ENCODE measurements around the gene MAD1L1.
"Not testable (repeated sequence)": the region's sequence is repeated elsewhere in the genome, so short reads cannot be mapped to it uniquely, and the experiment has no call there.

MAD1L1 gene

DNA sequence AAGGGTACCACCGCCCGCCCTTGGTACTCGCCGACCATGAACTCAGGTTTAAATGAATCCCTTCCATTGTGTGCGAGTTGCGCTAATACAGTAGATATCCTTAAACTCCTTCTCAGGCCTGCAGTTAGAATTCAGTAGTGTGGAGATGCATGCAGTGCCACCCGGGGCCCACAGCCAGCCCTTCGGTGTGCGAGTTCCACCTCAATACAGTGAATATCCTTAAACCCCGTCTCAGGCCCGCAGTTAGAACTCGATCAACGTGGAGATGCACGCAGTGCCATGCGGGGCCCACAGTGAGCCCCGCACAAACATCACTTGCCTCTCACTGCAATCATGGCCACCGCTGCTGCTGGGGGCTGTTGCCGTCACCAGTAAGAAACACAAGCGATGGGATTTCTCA is 261.9 kb downstream of the MAD1L1 start:
- H3K4me3 ChIP-seq (ENCODE audit: low read depth, low read length): no peak overlapping the region
- no peak for DNase-seq (ENCODE audit: low read depth, low spot score)
- TF ChIP-seq CTCF (IDR thresholded peaks at IDR 0.05; ENCODE audit: low read depth, low read length): no peak
- in situ Hi-C loops (cut with HindIII; ENCODE audit: low sequenced_read_pairs): no loop called here

DNA sequence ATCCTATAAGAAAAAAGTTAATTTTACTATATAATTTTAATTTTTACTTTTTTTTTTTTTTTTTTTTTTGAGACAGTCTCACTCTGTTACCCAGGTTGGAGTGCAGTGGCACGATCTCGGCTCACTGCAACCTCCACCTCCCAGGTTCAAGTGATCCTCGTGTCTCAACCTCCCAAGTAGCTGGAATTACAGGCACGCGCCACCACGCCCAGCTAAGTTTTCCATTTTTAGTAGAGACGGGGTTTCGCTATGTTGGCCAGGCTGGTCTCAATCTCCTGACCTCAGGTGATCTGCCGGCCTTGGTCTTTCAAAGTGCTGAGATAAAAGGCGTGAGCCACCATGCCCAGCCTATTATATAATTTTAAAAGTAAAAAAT is 262.5 kb downstream of the MAD1L1 start:
- DNase-seq (ENCODE audit: low read depth, low spot score); H3K4me3 ChIP-seq (ENCODE audit: low read depth, low read length); in situ Hi-C loops (cut with HindIII; ENCODE audit: low sequenced_read_pairs): not testable (repeated sequence)

GRCh38 chr7:1969459-1970284 is 263.1 kb downstream of the MAD1L1 start:
- no peak overlapping the region for H3K4me3 ChIP-seq (ENCODE audit: low read depth, low read length)
- in situ Hi-C loops (cut with HindIII; ENCODE audit: low sequenced_read_pairs): no loop called here
- no peak for TF ChIP-seq CTCF (IDR thresholded peaks at IDR 0.05; ENCODE audit: low read depth, low read length)
- DNase-seq (ENCODE audit: low read depth, low spot score): no peak

DNA sequence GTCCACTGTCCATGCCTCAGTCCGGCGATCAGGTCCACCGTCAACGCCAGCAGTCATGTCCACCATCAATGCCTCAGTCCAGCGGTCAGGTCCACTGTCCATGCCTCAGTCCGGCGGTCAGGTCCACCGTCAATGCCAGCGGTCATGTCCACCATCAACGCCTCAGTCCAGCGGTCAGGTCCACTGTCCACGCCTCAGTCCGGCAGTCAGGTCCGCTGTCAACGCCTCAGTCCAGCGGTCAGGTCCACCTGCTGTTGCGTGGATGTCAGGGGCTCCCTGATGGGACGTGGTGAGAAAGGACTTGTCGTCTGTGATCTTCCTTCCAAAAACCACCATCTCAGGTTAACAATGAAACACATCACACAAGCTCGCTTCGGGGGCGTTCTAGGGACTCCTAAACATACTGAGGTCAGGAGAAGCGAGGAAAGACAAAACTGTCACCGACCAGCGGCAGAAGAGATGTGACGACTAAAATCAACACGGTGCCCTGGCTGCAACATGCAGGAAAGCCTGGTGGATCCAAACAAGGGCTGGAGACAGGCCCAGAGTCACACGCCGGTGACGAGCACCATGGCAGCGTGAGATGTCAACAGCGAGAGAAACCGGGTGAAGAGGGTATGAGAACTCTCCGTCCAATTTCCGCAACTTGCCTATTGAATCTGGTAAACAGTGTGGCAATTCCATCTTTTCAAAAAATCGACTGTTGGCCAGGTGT is 264.2 kb downstream of the MAD1L1 start:
- no peak for TF ChIP-seq CTCF (IDR thresholded peaks at IDR 0.05; ENCODE audit: low read depth, low read length)
- no peak overlapping the region for H3K4me3 ChIP-seq (ENCODE audit: low read depth, low read length)
- no peak for DNase-seq (ENCODE audit: low read depth, low spot score)
- in situ Hi-C loops (cut with HindIII; ENCODE audit: low sequenced_read_pairs): no loop called here

DNA sequence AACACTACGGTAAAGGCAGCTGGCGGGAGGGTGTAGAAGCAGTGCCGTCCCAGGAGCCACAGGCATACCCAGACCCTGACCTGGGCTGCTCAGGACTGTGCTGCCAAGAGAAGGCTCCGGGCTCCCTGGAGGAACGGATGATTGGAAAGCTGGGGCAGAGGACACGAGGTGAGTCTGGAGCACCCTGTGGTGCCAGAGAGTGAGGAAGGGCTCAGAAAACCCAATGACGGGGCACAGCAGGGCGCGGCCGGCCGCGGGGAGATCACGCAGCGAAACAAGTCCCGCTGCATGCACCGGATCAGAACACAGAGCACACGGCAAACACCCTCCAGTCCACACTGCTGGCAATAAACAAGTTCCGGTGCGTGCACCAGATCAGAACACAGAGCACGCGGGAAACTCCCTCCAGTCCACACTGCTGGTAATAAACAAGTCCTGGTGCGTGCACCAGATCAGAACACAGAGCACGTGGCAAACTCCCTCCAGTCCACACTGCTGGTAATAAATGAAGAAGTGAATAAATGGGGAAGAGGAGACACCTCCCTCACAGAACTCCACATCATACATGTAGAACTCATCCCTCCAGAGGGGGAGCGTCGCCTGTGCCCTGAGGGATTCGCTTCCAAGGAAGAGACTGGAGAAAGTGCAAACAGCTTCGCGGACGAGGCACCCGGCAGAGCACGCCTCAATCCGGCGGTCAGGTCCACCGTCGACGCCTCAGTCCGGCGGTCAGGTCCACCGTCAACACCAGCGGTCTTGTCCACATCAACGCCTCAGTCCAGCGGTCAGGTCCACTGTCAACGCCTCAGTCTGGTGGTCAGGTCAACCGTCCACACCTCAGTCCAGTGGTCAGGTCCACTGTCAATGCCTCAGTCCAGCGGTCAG is 265.0 kb downstream of the MAD1L1 start:
- no peak for DNase-seq (ENCODE audit: low read depth, low spot score)
- in situ Hi-C loops (cut with HindIII; ENCODE audit: low sequenced_read_pairs): no loop called here
- H3K4me3 ChIP-seq (ENCODE audit: low read depth, low read length): no peak overlapping the region
- TF ChIP-seq CTCF (IDR thresholded peaks at IDR 0.05; ENCODE audit: low read depth, low read length): no peak

DNA sequence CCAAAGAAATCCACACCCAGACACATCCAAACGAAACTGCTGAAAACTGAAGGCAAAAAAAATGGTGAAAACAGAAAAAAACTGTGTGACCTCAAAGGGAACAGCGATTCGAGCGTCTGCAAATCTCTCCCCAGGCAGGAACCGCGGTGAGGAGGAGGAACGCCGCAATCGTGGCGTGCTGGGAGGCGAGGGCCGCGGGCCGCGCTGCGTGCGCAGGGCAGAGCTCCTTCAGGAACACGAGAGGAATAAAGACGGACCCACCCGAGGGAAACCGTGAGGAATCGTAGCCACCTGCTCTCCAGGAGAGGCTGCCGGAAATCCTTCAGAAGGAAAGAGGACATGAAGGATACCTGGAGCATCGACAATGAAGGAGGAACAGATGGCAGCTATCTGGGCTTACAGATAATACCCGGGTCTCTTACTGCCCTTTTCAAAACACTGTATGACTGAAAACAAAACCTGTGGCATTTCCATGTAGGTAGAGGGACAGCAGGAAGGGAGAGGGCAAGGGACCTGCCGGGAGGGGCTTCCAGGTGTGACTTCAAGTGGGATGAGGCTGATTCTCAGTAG is 266.0 kb downstream of the MAD1L1 start:
- DNase-seq (ENCODE audit: low read depth, low spot score): no peak
- in situ Hi-C loops (cut with HindIII; ENCODE audit: low sequenced_read_pairs): no loop called here
- no peak overlapping the region for H3K4me3 ChIP-seq (ENCODE audit: low read depth, low read length)
- no peak for TF ChIP-seq CTCF (IDR thresholded peaks at IDR 0.05; ENCODE audit: low read depth, low read length)
